Sigmoid colon (tissue), 7 donors: ENCODE results near the gene KDM3B. TPM values are rescaled to one million over a fixed set of nuclear protein-coding genes. Genes with fewer than 3 reads are reported as not detected.

ENCODE experiments used
- DNase-seq: peaks from one replicate; pipeline ENCODE4 v3.0.0-alpha.2; 2019
- H3K27ac ChIP-seq, 4 donors: fragments of 200-600 bp; sonication (generic); one replicate each; pipeline ENCODE4 v1.5.1; 2016 to 2019; ENCODE audit warnings: mild to moderate bottlenecking in 1 of 4
- H3K27me3 ChIP-seq, 3 donors: fragments of 200-600 bp; sonication (generic); one replicate each; pipeline ENCODE4 v1.5.1; 2019; ENCODE audit warnings: mild to moderate bottlenecking in 1 of 3
- H3K36me3 ChIP-seq, 4 donors: fragments of 200-600 bp; sonication (generic); one replicate each; pipeline ENCODE4 v1.5.1; 2016 to 2019
- H3K4me1 ChIP-seq, 4 donors: fragments of 200-600 bp; sonication (generic); one replicate each; pipeline ENCODE4 v1.5.1; 2017 to 2019
- H3K4me3 ChIP-seq, 4 donors: fragments of 200-600 bp; sonication (generic); one replicate each; pipeline ENCODE4 v1.5.1; 2017 to 2019; ENCODE audit warnings: mild to moderate bottlenecking in 2 of 4, moderate library complexity in 1 of 4
- H3K9me3 ChIP-seq, 4 donors: fragments of 200-600 bp in 3 of 4; sonication (generic) in 3 of 4; one replicate each; pipeline versions ENCODE4 v1.5.1 to v1.6.1; 2013 to 2019
- CTCF ChIP-seq, 4 experiments: fragments of 450-650 bp in 3 of 4; fragments of 200-600 bp in 1 of 4; IDR thresholded peaks; one replicate each; pipeline ENCODE4 v1.5.1; 2016 to 2019; ENCODE audit warnings: antibody characterized with exemption in 4 of 4, mild to moderate bottlenecking in 3 of 4, moderate library complexity in 2 of 4
- EP300 ChIP-seq, 4 donors: sonication (generic); formaldehyde crosslinking; IDR thresholded peaks; one replicate each; pipeline ENCODE4 v1.6.1; 2017; ENCODE audit warnings: antibody characterized with exemption in 4 of 4
- POLR2A ChIP-seq, 2 donors: fragments of 450-650 bp; IDR thresholded peaks; one replicate each; pipeline ENCODE4 v1.6.1; 2016; ENCODE audit warnings: antibody characterized with exemption in 2 of 2, mild to moderate bottlenecking in 2 of 2, moderate library complexity in 2 of 2
- POLR2AphosphoS5 ChIP-seq, 4 donors: sonication (generic); formaldehyde crosslinking; IDR thresholded peaks; one replicate each; pipeline ENCODE4 v1.6.1; 2017; ENCODE audit warnings: antibody characterized with exemption in 4 of 4
- WGBS, 2 donors: extraction: QIAGEN DNeasy Blood & Tissue Kit; methylation state at CpG; one replicate each; pipeline ENCODE4 v1.1.7; 2013; 5-methylcytosine and 5-hydroxymethylcytosine counted together
- intact Hi-C: fragments of 100-400 bp; cut with DNase I; formaldehyde crosslinking; loops from one replicate; pipeline ENCODE4 v1.15.1; 2023
- polyA plus RNA-seq, 3 donors: library from polyadenylated mRNA; stranded (reverse); fragments of 200-250 nt; gene quantifications; one replicate each; pipeline ENCODE4 v1.2.3, GENCODE V29; 2013
- total RNA-seq, 4 donors: library from RNA; depleted of rRNA; stranded (reverse); fragments of >200 nt; gene quantifications; one replicate each; pipeline ENCODE4 v1.1.0, GENCODE V29; 2016
- donor health status: healthy with polysubstance abuse.
- donor health status: Bipolar disorder and iron deficiency.
- donor health status: healthy.

The KDM3B gene
- total and polyA plus RNA-seq, 7 donors = 16.2 to 69.6 (median 54.8) TPM

DNA sequence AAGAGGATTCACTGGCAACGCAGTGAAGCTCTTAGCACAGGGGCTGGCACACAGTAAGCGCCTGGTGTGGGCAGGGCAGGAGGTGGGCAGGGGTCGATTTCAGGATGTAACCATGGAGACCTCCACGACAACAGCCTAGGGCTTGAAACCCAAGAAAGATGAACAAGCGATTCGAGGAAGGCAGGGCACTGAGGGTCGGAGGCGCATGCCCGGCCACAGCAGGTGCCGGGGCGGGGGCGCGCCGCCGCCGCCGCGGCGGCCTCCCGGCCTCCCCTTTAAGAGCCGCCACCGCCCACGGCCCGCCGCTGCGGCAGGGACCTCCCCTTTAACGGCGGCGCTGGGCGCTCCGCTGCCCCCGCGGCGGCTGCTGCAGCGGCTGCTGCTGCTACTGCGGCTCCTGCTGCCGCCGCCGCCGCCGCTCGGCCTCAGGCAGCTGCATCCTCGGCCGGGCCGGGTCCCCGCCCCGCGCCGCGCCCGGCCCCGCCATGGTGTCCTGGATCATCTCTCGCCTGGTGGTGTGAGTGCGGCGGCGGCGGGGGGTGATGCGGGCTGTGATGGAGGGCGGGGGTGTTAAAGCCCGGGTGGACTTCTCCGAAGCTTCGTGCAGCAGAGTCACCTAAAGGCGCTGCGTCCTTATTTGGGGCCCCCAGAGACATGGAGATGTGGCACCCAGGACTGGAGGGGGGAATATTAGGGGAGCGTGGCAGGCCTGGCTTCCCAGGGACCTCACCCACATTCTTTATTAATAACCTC, 86.4 kb downstream of the KDM3B start, which contains the start of gene REEP2:
Gene REEP2, plus strand, starts transcription at position 334 of the 753 bp plus-strand sequence. Its CDS starts 152 bp downstream, at position 486.
- intact Hi-C loops = no loop called here

GRCh38 chr5:138439477-138440158, 87.1 kb downstream of the KDM3B start:
- Histone ChIP-seq H3K4me1 (peaks cover 0 to 22% (median 18%) of the 10 kb centered on the region in 4 donors), H3K9me3 (no peaks in the 10 kb centered on the region), H3K27ac (peak overlapping the region; percentile 69 to 76 (median 72)), H3K36me3 (peaks cover 7 to 24% (median 15%) of the 10 kb centered on the region in 4 donors), H3K4me3 (peak overlapping the region; percentile 39 to 58 (median 50)), H3K27me3 (no peaks in the 10 kb centered on the region)
- intact Hi-C loops = no loop called here
- WGBS, 2 donors = 27 to 50% methylated on average over 20 of the region's 20 CpGs
- DNase-seq = no peak
- no peak for TF ChIP-seq POLR2AphosphoS5 (IDR thresholded peaks at IDR 0.05)
- no peak for TF ChIP-seq CTCF (IDR thresholded peaks at IDR 0.05)
- no peak for TF ChIP-seq POLR2A (IDR thresholded peaks at IDR 0.05)
- TF ChIP-seq EP300 (IDR thresholded peaks at IDR 0.05) = no peak

More for the DNA sequence above, 86.4 kb downstream of the KDM3B start, which contains the start of gene REEP2:
- TF ChIP-seq CTCF (IDR thresholded peaks at IDR 0.05) (no peak), EP300 (IDR thresholded peaks at IDR 0.05) (no peak), POLR2AphosphoS5 (IDR thresholded peaks at IDR 0.05) (no peak), POLR2A (IDR thresholded peaks at IDR 0.05) (no peak)
- Histone ChIP-seq H3K4me3 (peak within 1 kb of the TSS; percentile 39 to 58 (median 50)), H3K27ac (peak within 1 kb of the TSS; percentile 69 to 76 (median 72)), H3K4me1 (peaks cover 0 to 22% (median 18%) of the 10 kb centered on the region in 4 donors), H3K36me3 (peaks cover 9 to 29% (median 20%) of the 10 kb centered on the region in 4 donors), H3K9me3 (no peaks in the 10 kb centered on the region), H3K27me3 (no peaks in the 10 kb centered on the region)
- WGBS, 2 donors = 1% methylated on average over 65 of the region's 65 CpGs
- no peak for DNase-seq

GRCh38 chr5:138440159-138441073, 87.9 kb downstream of the KDM3B start:
- peaks cover 0 to 22% (median 18%) of the 10 kb centered on the region in 4 donors for H3K4me1 ChIP-seq
- DNase-seq = no peak
- no peaks in the 10 kb centered on the region for H3K9me3 ChIP-seq
- WGBS, 2 donors = 67 to 81% methylated on average over 17 of the region's 17 CpGs
- no peaks in the 10 kb centered on the region for H3K27me3 ChIP-seq
- peaks cover 4 to 21% (median 9%) of the 10 kb centered on the region in 4 donors for H3K36me3 ChIP-seq
- peak overlapping the region in 3 of 4 donors; percentile 47 to 58 (median 54) for H3K4me3 ChIP-seq
- intact Hi-C loops = no loop called here
- peak overlapping the region; percentile 69 to 76 (median 72) for H3K27ac ChIP-seq
- no peak for TF ChIP-seq CTCF (IDR thresholded peaks at IDR 0.05)
- no peak for TF ChIP-seq POLR2AphosphoS5 (IDR thresholded peaks at IDR 0.05)
- no peak for TF ChIP-seq POLR2A (IDR thresholded peaks at IDR 0.05)
- TF ChIP-seq EP300 (IDR thresholded peaks at IDR 0.05) = no peak

- TF ChIP-seq EP300 (IDR thresholded peaks at IDR 0.05) = no peak
- TF ChIP-seq POLR2A (IDR thresholded peaks at IDR 0.05) = no peak
- TF ChIP-seq CTCF (IDR thresholded peaks at IDR 0.05) = no peak
- no peak for TF ChIP-seq POLR2AphosphoS5 (IDR thresholded peaks at IDR 0.05)
- intact Hi-C loops = no loop called here
- Histone ChIP-seq H3K4me1 (peaks cover 0 to 22% (median 18%) of the 10 kb centered on the region in 4 donors), H3K9me3 (no peaks in the 10 kb centered on the region), H3K4me3 (no peak overlapping the region), H3K36me3 (peaks cover 0 to 13% (median 2%) of the 10 kb centered on the region in 4 donors), H3K27ac (no peak overlapping the region), H3K27me3 (no peaks in the 10 kb centered on the region)
- DNase-seq = no peak
- WGBS, 2 donors = 85 to 95% methylated on average over 9 of the region's 9 CpGs
These were observed 88.7 kb downstream of the KDM3B start for GRCh38 chr5:138441221-138441620.
